MM.1S (cell line): ENCODE results near the gene CAPN9.

ENCODE experiments used
- CTCF ChIP-seq: fragments of 300-600 bp; sonication (generic); IDR thresholded peaks from 2 replicates; pipeline ENCODE4 v1.5.1; 2016; ENCODE audit warnings: antibody characterized with exemption, low read length, mixed read lengths
- EZH2phosphoT487 ChIP-seq: fragments of 300-600 bp; sonication (generic); IDR thresholded peaks from 2 replicates; pipeline ENCODE4 v1.6.1; 2018; ENCODE audit warnings: antibody characterized with exemption, low read length

GRCh38 chr1:230735447-230735846, 11.7 kb upstream of the CAPN9 start:
- TF ChIP-seq CTCF (no peak), EZH2phosphoT487 (no peak)
